ENCODE results near the gene NKAPL.

DNA sequence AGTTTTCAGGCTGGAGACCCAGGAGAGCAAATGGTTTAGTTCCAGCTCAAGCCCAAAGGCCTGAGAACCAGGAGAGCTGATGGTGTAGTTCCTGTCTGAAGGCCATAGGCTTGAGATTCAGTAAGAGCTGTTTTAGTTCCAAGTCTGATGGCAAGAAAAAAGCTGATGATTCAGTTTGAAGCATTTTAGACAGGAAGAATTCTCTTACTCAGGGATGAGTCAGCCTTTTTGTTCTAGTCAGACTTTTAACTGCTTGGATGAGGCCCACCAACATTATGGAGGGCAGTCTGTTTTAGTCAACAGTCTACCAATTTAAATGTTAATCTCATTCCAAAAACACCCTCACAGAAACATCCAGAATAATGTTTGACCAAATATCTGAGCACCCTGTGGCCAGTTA, 10.4 kb downstream of the NKAPL start:
- TF ChIP-seq, protein P1, sequence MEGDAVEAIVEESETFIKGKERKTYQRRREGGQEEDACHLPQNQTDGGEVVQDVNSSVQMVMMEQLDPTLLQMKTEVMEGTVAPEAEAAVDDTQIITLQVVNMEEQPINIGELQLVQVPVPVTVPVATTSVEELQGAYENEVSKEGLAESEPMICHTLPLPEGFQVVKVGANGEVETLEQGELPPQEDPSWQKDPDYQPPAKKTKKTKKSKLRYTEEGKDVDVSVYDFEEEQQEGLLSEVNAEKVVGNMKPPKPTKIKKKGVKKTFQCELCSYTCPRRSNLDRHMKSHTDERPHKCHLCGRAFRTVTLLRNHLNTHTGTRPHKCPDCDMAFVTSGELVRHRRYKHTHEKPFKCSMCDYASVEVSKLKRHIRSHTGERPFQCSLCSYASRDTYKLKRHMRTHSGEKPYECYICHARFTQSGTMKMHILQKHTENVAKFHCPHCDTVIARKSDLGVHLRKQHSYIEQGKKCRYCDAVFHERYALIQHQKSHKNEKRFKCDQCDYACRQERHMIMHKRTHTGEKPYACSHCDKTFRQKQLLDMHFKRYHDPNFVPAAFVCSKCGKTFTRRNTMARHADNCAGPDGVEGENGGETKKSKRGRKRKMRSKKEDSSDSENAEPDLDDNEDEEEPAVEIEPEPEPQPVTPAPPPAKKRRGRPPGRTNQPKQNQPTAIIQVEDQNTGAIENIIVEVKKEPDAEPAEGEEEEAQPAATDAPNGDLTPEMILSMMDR (IDR thresholded peaks at IDR 0.05 in 8 of 11, conservative IDR thresholded peaks at IDR 0.05 in 3 of 11): no peak
- no peak for TF ChIP-seq POLR2A (IDR thresholded peaks at IDR 0.05)

All from spleen (tissue), 7 donors.